Measurements from ENCODE around the gene AVP.

DNA sequence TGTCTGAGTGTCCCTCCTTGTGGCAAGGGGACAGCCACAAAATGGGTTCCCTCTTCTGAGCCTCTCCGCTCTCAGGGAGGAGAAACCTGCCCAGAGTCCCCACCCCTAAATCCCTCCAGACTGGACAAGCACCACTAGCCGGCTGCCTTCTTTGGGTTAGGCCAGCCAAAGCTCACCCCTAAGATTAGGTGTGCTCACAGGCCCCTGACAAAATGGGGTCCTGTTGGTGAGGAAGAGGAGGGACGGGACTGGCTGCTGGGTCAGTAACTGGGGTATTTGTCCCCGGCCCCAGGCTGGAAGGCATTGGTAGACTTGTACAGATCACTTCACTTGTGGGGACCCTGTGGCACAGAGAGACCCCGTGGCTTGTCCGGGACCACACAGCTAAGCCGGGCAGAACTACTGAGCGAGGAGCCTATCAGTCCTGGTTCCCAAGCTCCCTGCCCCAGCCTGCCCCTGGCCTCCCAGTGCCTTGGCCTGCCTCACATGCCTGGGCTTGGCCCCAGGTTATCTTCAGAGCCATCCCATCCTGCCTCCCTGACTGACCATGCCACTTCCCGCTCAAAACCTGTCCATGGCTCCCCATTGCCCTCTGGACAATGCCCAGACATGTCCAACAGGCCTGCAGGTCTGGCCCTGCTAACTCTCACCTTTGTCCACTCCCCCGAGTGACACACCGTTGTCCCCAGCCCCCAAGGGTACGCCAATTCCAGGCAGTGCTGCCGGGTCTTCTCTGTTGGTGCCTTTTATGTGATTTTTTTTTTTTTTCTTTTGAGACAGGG is 10.5 kb upstream of the AVP start:
- TF ChIP-seq EP300 (IDR thresholded peaks at IDR 0.05) = no peak
- TF ChIP-seq CTCF (IDR thresholded peaks at IDR 0.05) = no peak
- no peak for TF ChIP-seq POLR2AphosphoS5 (IDR thresholded peaks at IDR 0.05)
- no peak for TF ChIP-seq POLR2A (IDR thresholded peaks at IDR 0.05)

All from stomach (tissue), 4 donors.